ENCODE results near the gene PEAR1.

DNA sequence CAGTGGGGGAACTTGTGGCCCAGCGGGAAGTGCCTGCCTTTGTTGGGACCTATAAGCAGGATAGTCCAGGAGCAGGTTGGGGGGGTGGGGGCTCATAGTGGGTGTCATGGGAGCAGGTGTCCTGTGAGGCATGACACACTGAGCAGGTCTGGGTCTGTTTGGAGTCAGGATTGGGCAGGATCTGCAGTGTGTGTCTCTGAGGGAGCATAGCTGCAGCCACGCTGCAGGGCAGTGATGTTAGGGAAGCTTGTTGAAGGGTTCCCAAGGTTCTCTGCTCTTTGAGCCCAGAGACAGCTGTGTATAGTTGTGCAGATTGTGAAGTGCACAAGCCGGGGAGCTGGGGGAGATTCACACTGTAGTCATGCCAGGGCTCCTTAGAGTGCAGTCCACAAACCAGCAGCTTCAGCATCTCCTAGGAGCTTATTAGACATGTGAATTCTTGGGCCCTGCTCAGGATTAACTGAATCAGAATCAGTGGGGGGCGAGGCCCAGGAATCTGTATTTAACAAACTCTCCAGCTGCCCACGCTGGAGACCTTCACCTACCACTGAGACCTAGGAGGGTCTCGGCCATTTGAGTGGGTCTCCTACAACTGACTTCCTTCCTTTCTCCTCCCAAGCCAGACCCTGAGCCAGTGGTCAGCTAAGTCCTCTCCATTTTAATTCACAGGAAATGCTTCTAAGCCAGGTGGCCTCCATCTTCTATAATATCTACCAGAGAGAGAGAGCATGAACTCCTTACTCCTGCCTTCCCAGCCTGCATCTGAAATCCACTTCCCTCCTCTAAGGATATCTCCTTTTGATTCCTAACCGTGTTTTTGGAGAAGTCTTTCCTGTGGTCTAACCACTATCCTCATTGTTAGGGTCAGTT, 45.7 kb upstream of the PEAR1 start:
- TF ChIP-seq EZH2phosphoT487 (IDR thresholded peaks at IDR 0.05; ENCODE audit: borderline replicate concordance, low read length): no peak
- TF ChIP-seq, protein P1, sequence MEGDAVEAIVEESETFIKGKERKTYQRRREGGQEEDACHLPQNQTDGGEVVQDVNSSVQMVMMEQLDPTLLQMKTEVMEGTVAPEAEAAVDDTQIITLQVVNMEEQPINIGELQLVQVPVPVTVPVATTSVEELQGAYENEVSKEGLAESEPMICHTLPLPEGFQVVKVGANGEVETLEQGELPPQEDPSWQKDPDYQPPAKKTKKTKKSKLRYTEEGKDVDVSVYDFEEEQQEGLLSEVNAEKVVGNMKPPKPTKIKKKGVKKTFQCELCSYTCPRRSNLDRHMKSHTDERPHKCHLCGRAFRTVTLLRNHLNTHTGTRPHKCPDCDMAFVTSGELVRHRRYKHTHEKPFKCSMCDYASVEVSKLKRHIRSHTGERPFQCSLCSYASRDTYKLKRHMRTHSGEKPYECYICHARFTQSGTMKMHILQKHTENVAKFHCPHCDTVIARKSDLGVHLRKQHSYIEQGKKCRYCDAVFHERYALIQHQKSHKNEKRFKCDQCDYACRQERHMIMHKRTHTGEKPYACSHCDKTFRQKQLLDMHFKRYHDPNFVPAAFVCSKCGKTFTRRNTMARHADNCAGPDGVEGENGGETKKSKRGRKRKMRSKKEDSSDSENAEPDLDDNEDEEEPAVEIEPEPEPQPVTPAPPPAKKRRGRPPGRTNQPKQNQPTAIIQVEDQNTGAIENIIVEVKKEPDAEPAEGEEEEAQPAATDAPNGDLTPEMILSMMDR (conservative IDR thresholded peaks at IDR 0.05; ENCODE audit: low read depth, low read length): no peak
- TF ChIP-seq EZH2 (IDR thresholded peaks at IDR 0.05; ENCODE audit: low read length, unreplicated experiment): no peak
